SK-N-SH treated with all-trans-retinoic acid at 6 μM for 48 hours (cell line): ENCODE measurements around the gene EEFSEC.

Source experiments
- ATAC-seq: fragments of 200-7000 bp; cut with Tn5 transposase; 3 replicates; pipeline ENCODE4 v1.9.1; 2020; ENCODE audit warnings: mild to moderate bottlenecking, moderate library complexity
- ARNTL ChIP-seq: fragments of 450-650 bp; formaldehyde crosslinking; IDR thresholded peaks from 2 replicates; pipeline ENCODE4 v1.5.0; 2020; ENCODE audit warnings: low read depth, mild to moderate bottlenecking, moderate library complexity, borderline replicate concordance
- BACH2 ChIP-seq: fragments of 250-450 bp; sonication (Bioruptor Pico); IDR thresholded peaks from 2 replicates; pipeline ENCODE4 v1.9.0; 2021; ENCODE audit warnings: mild to moderate bottlenecking, borderline replicate concordance
- CREB5 ChIP-seq: fragments of 250-450 bp; sonication (Bioruptor Pico); IDR thresholded peaks from 2 replicates; pipeline ENCODE4 v1.5.1; 2020; ENCODE audit warnings: low read depth, mild to moderate bottlenecking, moderate library complexity
- CSDC2 ChIP-seq: fragments of 250-450 bp; sonication (Bioruptor Pico); IDR thresholded peaks from 2 replicates; pipeline ENCODE4 v1.5.0; 2020; ENCODE audit warnings: mild to moderate bottlenecking, moderate library complexity
- ESRRG ChIP-seq: fragments of 250-450 bp; sonication (Bioruptor Pico); IDR thresholded peaks from 2 replicates; pipeline ENCODE4 v1.6.1; 2021; ENCODE audit warnings: mild to moderate bottlenecking
- GLIS3 ChIP-seq: fragments of 250-450 bp; sonication (Bioruptor Pico); IDR thresholded peaks from 2 replicates; pipeline ENCODE4 v1.5.0; 2020; ENCODE audit warnings: mild to moderate bottlenecking, moderate library complexity
- OSR1 ChIP-seq: fragments of 250-450 bp; sonication (Bioruptor Pico); IDR thresholded peaks from 2 replicates; pipeline ENCODE4 v1.8.0; 2022; ENCODE audit warnings: moderate library complexity, mild to moderate bottlenecking, inconsistent platforms
- PATZ1 ChIP-seq: fragments of 250-450 bp; sonication (Bioruptor Pico); IDR thresholded peaks from 2 replicates; pipeline ENCODE4 v1.8.0; 2020; ENCODE audit warnings: mild to moderate bottlenecking, moderate library complexity, borderline replicate concordance
- POU6F1 ChIP-seq: fragments of 250-450 bp; sonication (Bioruptor Pico); IDR thresholded peaks from 2 replicates; pipeline ENCODE4 v1.8.0; 2021; ENCODE audit warnings: low read depth, mild to moderate bottlenecking, moderate library complexity, borderline replicate concordance
- PPARA ChIP-seq: fragments of 250-450 bp; sonication (Bioruptor Pico); IDR thresholded peaks from 2 replicates; pipeline ENCODE4 v1.5.0; 2020; ENCODE audit warnings: mild to moderate bottlenecking, borderline replicate concordance
- SNAI2 ChIP-seq: fragments of 250-450 bp; sonication (Bioruptor Pico); IDR thresholded peaks from 2 replicates; pipeline ENCODE4 v1.5.0; 2020; ENCODE audit warnings: mild to moderate bottlenecking, moderate library complexity
- TCF4 ChIP-seq: fragments of 250-450 bp; sonication (Bioruptor Pico); IDR thresholded peaks from 2 replicates; pipeline ENCODE4 v1.8.0; 2021; ENCODE audit warnings: mild to moderate bottlenecking, moderate library complexity, borderline replicate concordance
- TOX ChIP-seq: fragments of 250-450 bp; sonication (Bioruptor Pico); IDR thresholded peaks from 2 replicates; pipeline ENCODE4 v1.8.0; 2021; ENCODE audit warnings: mild to moderate bottlenecking, moderate library complexity, borderline replicate concordance
- TSHZ2 ChIP-seq: fragments of 250-450 bp; sonication (Bioruptor Pico); IDR thresholded peaks from 2 replicates; pipeline ENCODE4 v1.5.0; 2020; ENCODE audit warnings: mild to moderate bottlenecking, moderate library complexity
- ZC3H10 ChIP-seq: fragments of 250-450 bp; sonication (Bioruptor Pico); IDR thresholded peaks from 2 replicates; pipeline ENCODE4 v1.5.1; 2021; ENCODE audit warnings: mild to moderate bottlenecking, moderate library complexity
- ZFP3 ChIP-seq: fragments of 250-450 bp; sonication (Bioruptor Pico); IDR thresholded peaks from 2 replicates; pipeline ENCODE4 v1.5.0; 2020; ENCODE audit warnings: mild to moderate bottlenecking, moderate library complexity
- ZFP30 ChIP-seq: fragments of 450-650 bp; formaldehyde crosslinking; IDR thresholded peaks from 2 replicates; pipeline ENCODE4 v1.5.0; 2022; ENCODE audit warnings: mild to moderate bottlenecking, moderate library complexity
- ZNF70 ChIP-seq: fragments of 450-650 bp; formaldehyde crosslinking; IDR thresholded peaks from 2 replicates; pipeline ENCODE4 v1.5.0; 2020; ENCODE audit warnings: mild to moderate bottlenecking, moderate library complexity
- ZNF8 ChIP-seq: fragments of 450-650 bp; formaldehyde crosslinking; IDR thresholded peaks from 2 replicates; pipeline ENCODE4 v1.5.0; 2020; ENCODE audit warnings: mild to moderate bottlenecking, moderate library complexity

The EEFSEC gene

GRCh38 chr3:128123538-128124368 is 29.5 kb upstream of the EEFSEC start, which contains the start of gene RUVBL1 (continued):
- no peak for TF ChIP-seq CREB5 (CRISPR knock-in tag)
- TF ChIP-seq SNAI2 (CRISPR knock-in tag) = no peak
- TF ChIP-seq OSR1 (CRISPR knock-in tag) = no peak
- no peak for TF ChIP-seq ESRRG (CRISPR knock-in tag)
- TF ChIP-seq ARNTL (CRISPR knock-in tag) = no peak
- TF ChIP-seq ZNF70 = 0 out of 2 replicates have a peak, but pooled peaks have one; percentile 11
- TF ChIP-seq TCF4 (CRISPR knock-in tag) = no peak

- TF ChIP-seq ZC3H10 (CRISPR knock-in tag) (no peak), OSR1 (CRISPR knock-in tag) (no peak), ESRRG (CRISPR knock-in tag) (no peak), ZNF70 (no peak), PATZ1 (CRISPR knock-in tag) (no peak), TSHZ2 (no peak), TCF4 (CRISPR knock-in tag) (no peak), CSDC2 (CRISPR knock-in tag) (no peak), GLIS3 (CRISPR knock-in tag) (no peak), ZNF8 (no peak), ZFP30 (CRISPR knock-in tag) (no peak), CREB5 (CRISPR knock-in tag) (no peak), TOX (no peak), BACH2 (CRISPR knock-in tag) (no peak), ZFP3 (no peak)
- ATAC-seq = no peak
Observed at GRCh38 chr3:128127236-128127635, 26.0 kb upstream of the EEFSEC start.

GRCh38 chr3:128128251-128128650 is 25.0 kb upstream of the EEFSEC start:
- ATAC-seq = no peak
- TF ChIP-seq ARNTL (CRISPR knock-in tag) = no peak
- TF ChIP-seq SNAI2 (CRISPR knock-in tag) = no peak
- no peak for TF ChIP-seq PPARA
- no peak for TF ChIP-seq CSDC2 (CRISPR knock-in tag)
- TF ChIP-seq POU6F1 = no peak
- TF ChIP-seq ZNF70 = no peak
- TF ChIP-seq TSHZ2 = no peak
